OCI-LY7 (cell line): ENCODE measurements around the gene ANKRD39. TPM values are rescaled to one million over a fixed set of nuclear protein-coding genes. Genes with fewer than 3 reads are reported as not detected.

ENCODE experiments used
- BruUV-seq: library from RNA; stranded (reverse); fragments of 400-500 nt; replicated peaks from 2 replicates; lab custom pipeline; 2021; lab: Mats Ljungman, UMichigan
- CTCF ChIA-PET: fragments of 300-600 bp; sonication (Branson Sonifier 250); formaldehyde crosslinking; loops from one replicate; lab custom pipeline; 2022; ENCODE audit warnings: antibody characterized with exemption; ENCODE audit not compliant: unreplicated experiment; lab: Charles Lee
- POLR2A ChIA-PET: fragments of 300-600 bp; sonication (Branson Sonifier 250); formaldehyde crosslinking; loops from one replicate; lab custom pipeline; 2022; ENCODE audit warnings: antibody characterized with exemption; lab: Charles Lee
- DNase-seq: peaks from one replicate; pipeline ENCODE4 v3.0.0-alpha.2; 2015; ENCODE audit warnings: low spot score
- H2AFZ ChIP-seq: fragments of 200-600 bp; sonication (generic), shearing (Covaris generic); 2 replicates; pipeline ENCODE4 v1.6.1; 2014; ENCODE audit warnings: mild to moderate bottlenecking, antibody characterized with exemption, low read length, moderate library complexity
- H3K27ac ChIP-seq: fragments of 200-600 bp; sonication (generic); 2 replicates; pipeline ENCODE4 v1.5.1; 2014; ENCODE audit warnings: mixed run types, low read depth, mild to moderate bottlenecking, moderate library complexity, low read length, inconsistent platforms; ENCODE audit not compliant: poor library complexity, severe bottlenecking
- H3K36me3 ChIP-seq: fragments of 200-600 bp; sonication (generic); 2 replicates; pipeline ENCODE4 v1.6.1; 2014; ENCODE audit warnings: mild to moderate bottlenecking, antibody characterized with exemption, low read length, moderate library complexity, mixed read lengths; ENCODE audit not compliant: insufficient read depth
- H3K4me1 ChIP-seq: fragments of 200-600 bp; sonication (generic); 2 replicates; pipeline ENCODE4 v1.5.1; 2014; ENCODE audit warnings: mild to moderate bottlenecking, low read length; ENCODE audit not compliant: insufficient read depth, poor library complexity, severe bottlenecking
- H3K4me2 ChIP-seq: fragments of 200-600 bp; sonication (generic); 2 replicates; pipeline ENCODE4 v1.6.1; 2014; ENCODE audit warnings: mild to moderate bottlenecking, low read length
- H3K4me3 ChIP-seq: fragments of 200-600 bp; sonication (generic); 2 replicates; pipeline ENCODE4 v1.5.1; 2014; ENCODE audit warnings: mild to moderate bottlenecking, low read depth, low read length; ENCODE audit not compliant: poor library complexity, severe bottlenecking
- H3K79me2 ChIP-seq: fragments of 200-600 bp; sonication (generic); 2 replicates; pipeline ENCODE4 v1.6.1; 2016; ENCODE audit warnings: low read depth, mild to moderate bottlenecking, low read length, moderate library complexity, mixed read lengths; ENCODE audit not compliant: insufficient read depth
- H3K9me2 ChIP-seq: fragments of 200-600 bp; sonication (generic); 2 replicates; pipeline ENCODE4 v1.6.1; 2016; ENCODE audit warnings: mild to moderate bottlenecking, low read length, mixed read lengths; ENCODE audit not compliant: insufficient read depth
- H3K9me3 ChIP-seq: fragments of 200-600 bp; sonication (generic); 2 replicates; pipeline ENCODE4 v1.6.1; 2014; ENCODE audit warnings: mild to moderate bottlenecking, mixed run types, low read length, mixed read lengths
- H4K20me1 ChIP-seq: fragments of 200-600 bp; sonication (generic); 2 replicates; pipeline ENCODE4 v1.6.1; 2014; ENCODE audit warnings: mild to moderate bottlenecking, antibody characterized with exemption, low read length, moderate library complexity, mixed read lengths; ENCODE audit not compliant: insufficient read depth
- CTCF ChIP-seq: fragments of 200-600 bp; sonication (generic); conservative IDR thresholded peaks from 2 replicates; pipeline ENCODE4 v1.5.1; 2014; ENCODE audit warnings: mild to moderate bottlenecking, antibody characterized with exemption, low read length, moderate library complexity, mixed read lengths
- EZH2phosphoT487 ChIP-seq: fragments of 200-600 bp; sonication (generic); IDR thresholded peaks from 2 replicates; pipeline ENCODE4 v1.6.1; 2018; ENCODE audit warnings: low read depth, borderline replicate concordance, mild to moderate bottlenecking, mixed run types, antibody characterized with exemption, low read length, moderate library complexity, mixed read lengths
- intact Hi-C: fragments of 100-400 bp; cut with micrococcal nuclease; formaldehyde crosslinking; loops from one replicate; pipeline ENCODE4 v1.10.0; 2022; ENCODE audit not compliant: unreplicated experiment
- total RNA-seq, 2 experiments: library from RNA; depleted of rRNA in 1 of 2; stranded (reverse); fragments of >200 nt in 1 of 2; shearing (Covaris generic) in 1 of 2; gene quantifications; 2 replicates each; pipeline ENCODE4 v1.2.3, GENCODE V29; 2014 to 2022

Gene ANKRD39
- total RNA-seq, 2 experiments from 2014 or later = 22.2 to 24.1 TPM

- intact Hi-C loops = no loop called here
- TF ChIP-seq EZH2phosphoT487 = no peak
- TF ChIP-seq CTCF = no peak
- Histone ChIP-seq H3K79me2 (no peaks in the 10 kb centered on the region), H3K27ac (no peak overlapping the region), H3K4me3 (no peak overlapping the region), H2AFZ (no peak overlapping the region), H3K4me1 (peaks cover 1% of the 10 kb centered on the region), H3K9me3 (no peaks in the 10 kb centered on the region), H3K36me3 (no peaks in the 10 kb centered on the region), H4K20me1 (no peaks in the 10 kb centered on the region), H3K9me2 (no peaks in the 10 kb centered on the region), H3K4me2 (no peak overlapping the region)
- ChIA-PET CTCF (no interaction called here), POLR2A (no interaction called here)
- DNase-seq = no peak
- BruUV-seq = no TSS peak
Observed at GRCh38 chr2:96882906-96883305, 25.1 kb upstream of the ANKRD39 start.

- Histone ChIP-seq H3K4me3 (no peak overlapping the region), H4K20me1 (no peaks in the 10 kb centered on the region), H3K9me2 (no peaks in the 10 kb centered on the region), H3K4me1 (no peaks in the 10 kb centered on the region), H3K4me2 (no peak overlapping the region), H3K79me2 (no peaks in the 10 kb centered on the region), H2AFZ (no peak overlapping the region), H3K36me3 (no peaks in the 10 kb centered on the region), H3K27ac (no peak overlapping the region), H3K9me3 (no peaks in the 10 kb centered on the region)
- CTCF ChIA-PET = no interaction called here
- DNase-seq = no peak
- intact Hi-C loops = no loop called here
- no peak for TF ChIP-seq EZH2phosphoT487
- TF ChIP-seq CTCF = no peak
- POLR2A ChIA-PET = no interaction called here
- no TSS peak for BruUV-seq
Observed at GRCh38 chr2:96882230-96882629, 24.4 kb upstream of the ANKRD39 start.

- H3K9me3 ChIP-seq = no peaks in the 10 kb centered on the region
- TF ChIP-seq CTCF (no peak), EZH2phosphoT487 (no peak)
- no TSS peak for BruUV-seq
- ChIA-PET CTCF (no interaction called here), POLR2A (interaction anchor here (0.7 to 1.2 kb wide), 2 partner anchors 10 to 19 kb away, joined by 4 to 5 read pairs; no protein-coding TSS in a partner anchor)
- intact Hi-C loops = no loop called here
- no peak overlapping the region for H3K4me2 ChIP-seq
- H3K4me3 ChIP-seq = no peak overlapping the region
- H2AFZ ChIP-seq = no peak overlapping the region
- H3K79me2 ChIP-seq = no peaks in the 10 kb centered on the region
- no peaks in the 10 kb centered on the region for H4K20me1 ChIP-seq
- no peaks in the 10 kb centered on the region for H3K36me3 ChIP-seq
- no peaks in the 10 kb centered on the region for H3K4me1 ChIP-seq
- no peak for DNase-seq
- H3K27ac ChIP-seq = no peak overlapping the region
- no peaks in the 10 kb centered on the region for H3K9me2 ChIP-seq
Observed at GRCh38 chr2:96881349-96882195, 23.8 kb upstream of the ANKRD39 start.
